Panc1 (cell line): Measurements from ENCODE around the gene TSPAN15. TPM values are rescaled to one million over a fixed set of nuclear protein-coding genes. Genes with fewer than 3 reads are reported as not detected.

Source experiments
- ATAC-seq: fragments of 200-7000 bp; cut with Tn5 transposase; 2 replicates; pipeline ENCODE4 v1.9.1; 2020; ENCODE audit warnings: mild to moderate bottlenecking, moderate library complexity
- BruUV-seq: library from RNA; stranded (reverse); fragments of 400-500 nt; replicated peaks from 2 replicates; lab custom pipeline; 2021; lab: Mats Ljungman, UMichigan
- CTCF ChIA-PET: fragments of 300-600 bp; sonication (Branson Sonifier 250); formaldehyde crosslinking; loops from one replicate; lab custom pipeline; 2022; ENCODE audit warnings: antibody characterized with exemption; lab: Charles Lee
- POLR2A ChIA-PET: fragments of 300-600 bp; sonication (Branson Sonifier 250); formaldehyde crosslinking; loops from one replicate; lab custom pipeline; 2022; ENCODE audit warnings: antibody characterized with exemption; lab: Charles Lee
- DNase-seq: peaks from one replicate; pipeline ENCODE4 v3.0.0-alpha.2; 2010; ENCODE audit warnings: low read depth, low spot score
- H3K27ac ChIP-seq: 2 replicates; pipeline ENCODE4 v1.5.1; 2011; ENCODE audit warnings: mild to moderate bottlenecking, low read length, inconsistent platforms
- H3K27me3 ChIP-seq: fragments of 200-500 bp; sonication (Bioruptor generic); 2 replicates; pipeline ENCODE4 v1.6.0; 2014; ENCODE audit warnings: low read length, inconsistent platforms; ENCODE audit not compliant: control insufficient read depth, insufficient read depth
- H3K36me3 ChIP-seq: fragments of 200-500 bp; sonication (Bioruptor generic); 2 replicates; pipeline ENCODE4 v1.5.1; 2014; ENCODE audit warnings: inconsistent platforms, mild to moderate bottlenecking, low read length, moderate library complexity; ENCODE audit not compliant: control insufficient read depth, insufficient read depth
- H3K4me1 ChIP-seq: 2 replicates; pipeline ENCODE4 v1.5.1; 2011; ENCODE audit warnings: inconsistent platforms, mild to moderate bottlenecking, low read length, moderate library complexity; ENCODE audit not compliant: control insufficient read depth, insufficient read depth
- H3K4me3 ChIP-seq, 2 experiments: 2 replicates each; pipeline ENCODE4 v1.5.1; 2011 to 2012; ENCODE audit warnings: low read depth in 2 of 2, low read length in 2 of 2, mild to moderate bottlenecking in 2 of 2, inconsistent platforms in 1 of 2, moderate library complexity in 1 of 2
- H3K9me3 ChIP-seq: fragments of 200-500 bp; sonication (Bioruptor generic); 2 replicates; pipeline ENCODE4 v1.5.1; 2014; ENCODE audit warnings: low read depth, mild to moderate bottlenecking, inconsistent platforms, low read length, moderate library complexity; ENCODE audit not compliant: control insufficient read depth, insufficient read depth
- CTCF ChIP-seq: fragments of 450-650 bp; IDR thresholded peaks from 2 replicates; pipeline ENCODE4 v1.5.1; 2017; ENCODE audit warnings: mild to moderate bottlenecking
- POLR2AphosphoS5 ChIP-seq: IDR thresholded peaks from 2 replicates; pipeline ENCODE4 v1.6.1; 2012; ENCODE audit warnings: mild to moderate bottlenecking, low read depth, low read length, moderate library complexity
- REST ChIP-seq, 2 experiments: IDR thresholded peaks; 2 replicates each; pipeline ENCODE4 v1.6.1; 2011 to 2012; ENCODE audit warnings: low read depth in 2 of 2, control low read depth in 1 of 2, low read length in 1 of 2, mild to moderate bottlenecking in 1 of 2, moderate library complexity in 1 of 2; ENCODE audit not compliant: insufficient read depth in 1 of 2
- SIN3A ChIP-seq: IDR thresholded peaks from 2 replicates; pipeline ENCODE4 v1.6.1; 2012; ENCODE audit warnings: low read depth, mild to moderate bottlenecking, low read length, moderate library complexity, borderline replicate concordance; ENCODE audit not compliant: insufficient read depth
- TCF7L2 ChIP-seq: IDR thresholded peaks from 2 replicates; pipeline ENCODE4 v1.6.1; 2011; ENCODE audit warnings: mild to moderate bottlenecking, low read depth, low read length, inconsistent platforms
- in situ Hi-C: cut with HindIII; loops from 2 replicates; pipeline ENCODE4 v1.10.0; 2016; ENCODE audit warnings: low sequenced_read_pairs, low pct_unique_long_range_greater_than_20kb
- intact Hi-C: fragments of 100-400 bp; cut with micrococcal nuclease; formaldehyde crosslinking; loops from one replicate; pipeline ENCODE4 v1.10.0; 2022; ENCODE audit not compliant: unreplicated experiment
- total RNA-seq: library from RNA; stranded (reverse); gene quantifications from one replicate; pipeline ENCODE4 v1.2.1, GENCODE V29; 2021; ENCODE audit not compliant: unreplicated experiment

TSPAN15 gene
- total RNA-seq, 1 experiment from 2014 or later = 199 TPM

GRCh38 chr10:69549959-69550358 is 98.7 kb downstream of the TSPAN15 start:
- DNase-seq (no peak), ATAC-seq (no peak)
- in situ Hi-C loops (no loop called here), intact Hi-C loops (no loop called here)
- no peaks in the 10 kb centered on the region for H3K4me1 ChIP-seq
- H3K27me3 ChIP-seq = peaks cover 6% of the 10 kb centered on the region; the same call in 1 of the 2 replicates
- H3K27ac ChIP-seq = no peak overlapping the region
- TF ChIP-seq TCF7L2 (no peak), SIN3A (no peak), POLR2AphosphoS5 (no peak), CTCF (no peak), REST (IDR thresholded peaks at IDR 0.05; ENCODE audit: insufficient read depth in 1 of 2, low read depth in 2 of 2, low read length in 1 of 2) (no peak)
- no peaks in the 10 kb centered on the region for H3K36me3 ChIP-seq
- POLR2A ChIA-PET = interaction anchor here (0.6 kb wide), 1 partner anchor 17 kb away, joined by 6 read pairs; no protein-coding TSS in a partner anchor
- BruUV-seq = no TSS peak
- H3K9me3 ChIP-seq = peaks cover 24% of the 10 kb centered on the region
- H3K4me3 ChIP-seq = no peak overlapping the region
- CTCF ChIA-PET = no interaction called here

- in situ Hi-C loops = no loop called here
- ATAC-seq = no peak
- peaks cover 24% of the 10 kb centered on the region for H3K9me3 ChIP-seq
- no peak for TF ChIP-seq SIN3A
- no peak for TF ChIP-seq REST (IDR thresholded peaks at IDR 0.05; ENCODE audit: insufficient read depth in 1 of 2, low read depth in 2 of 2, low read length in 1 of 2)
- no peak for TF ChIP-seq CTCF
- no peak for TF ChIP-seq POLR2AphosphoS5
- TF ChIP-seq TCF7L2 = no peak
- no peaks in the 10 kb centered on the region for H3K36me3 ChIP-seq
- intact Hi-C loops = no loop called here
- POLR2A ChIA-PET = interaction anchor here (0.7 kb wide), 1 partner anchor 15 kb away, joined by 6 read pairs; no protein-coding TSS in a partner anchor
- H3K27me3 ChIP-seq = peaks cover 6% of the 10 kb centered on the region
- no peak for DNase-seq
- H3K27ac ChIP-seq = no peak overlapping the region
- BruUV-seq = no TSS peak
- no peaks in the 10 kb centered on the region for H3K4me1 ChIP-seq
- CTCF ChIA-PET = no interaction called here
- no peak overlapping the region for H3K4me3 ChIP-seq
Measured at GRCh38 chr10:69552268-69552667, 101.0 kb downstream of the TSPAN15 start.
